Measurements from ENCODE around the gene MTG1. TPM values are rescaled to one million over a fixed set of nuclear protein-coding genes. Genes with fewer than 3 reads are reported as not detected.

The MTG1 gene
- total RNA-seq, 1 donor from 2014 or later, result 44.0 TPM

- Histone ChIP-seq H3K36me3 (ENCODE audit: insufficient read depth, low read length) (no peaks in the 10 kb centered on the region), H3K4me3 (ENCODE audit: insufficient read depth, low read depth, low read length) (no peak overlapping the region), H3K4me2 (ENCODE audit: low read length) (peak overlapping the region; percentile 85), H3K4me1 (ENCODE audit: insufficient read depth, low read length) (peaks cover 9% of the 10 kb centered on the region), H3K9ac (ENCODE audit: low read length) (no peak overlapping the region), H3K79me2 (ENCODE audit: insufficient read depth, low read length) (peaks cover 5% of the 10 kb centered on the region), H4K20me1 (ENCODE audit: insufficient read depth, low read length) (peaks cover 7% of the 10 kb centered on the region), H2AFZ (ENCODE audit: low read depth, low read length) (no peak overlapping the region), H3K9me3 (ENCODE audit: insufficient read depth, low read depth, low read length) (no peaks in the 10 kb centered on the region), H3K27ac (ENCODE audit: low read depth, low read length) (no peak overlapping the region), H3K27me3 (ENCODE audit: insufficient read depth, low read length) (no peaks in the 10 kb centered on the region)
- Mint-ChIP-seq H3K27ac (ENCODE audit: unreplicated experiment) (no peak overlapping the region), H3K27me3 (ENCODE audit: low read depth, unreplicated experiment) (no peaks in the 10 kb centered on the region), H3K9me3 (ENCODE audit: unreplicated experiment) (no peaks in the 10 kb centered on the region), H3K4me3 (ENCODE audit: unreplicated experiment) (peak overlapping the region; percentile 50), H3K36me3 (ENCODE audit: low read depth, unreplicated experiment) (no peaks in the 10 kb centered on the region), H3K4me1 (ENCODE audit: low read depth, unreplicated experiment) (no peaks in the 10 kb centered on the region)
- FAIRE-seq (no peak), DNase-seq (ENCODE audit: low read depth) (no peak)
- TF ChIP-seq EZH2 (IDR thresholded peaks at IDR 0.05; ENCODE audit: insufficient read depth, low read length) (no peak), CTCF (IDR thresholded peaks at IDR 0.05; ENCODE audit: insufficient read depth, low read depth, low read length) (no peak)
Observed at GRCh38 chr10:133355991-133356390, 38.0 kb upstream of the MTG1 start.

GRCh38 chr10:133356549-133357284 lies 37.2 kb upstream of the MTG1 start:
- H3K4me2 ChIP-seq (ENCODE audit: low read length), result peak overlapping the region; percentile 85
- no peak for DNase-seq (ENCODE audit: low read depth)
- H2AFZ ChIP-seq (ENCODE audit: low read depth, low read length), result peak overlapping the region; percentile 87
- no peaks in the 10 kb centered on the region for H3K27me3 ChIP-seq (ENCODE audit: insufficient read depth, low read length)
- no peak for TF ChIP-seq EZH2 (IDR thresholded peaks at IDR 0.05; ENCODE audit: insufficient read depth, low read length)
- TF ChIP-seq CTCF (IDR thresholded peaks at IDR 0.05; ENCODE audit: insufficient read depth, low read depth, low read length), result no peak
- peak overlapping the region; percentile 73 for H3K9ac ChIP-seq (ENCODE audit: low read length)
- Mint-ChIP-seq H3K9me3 (ENCODE audit: unreplicated experiment) (no peaks in the 10 kb centered on the region), H3K27ac (ENCODE audit: unreplicated experiment) (no peak overlapping the region), H3K4me3 (ENCODE audit: unreplicated experiment) (peak overlapping the region; percentile 78), H3K4me1 (ENCODE audit: low read depth, unreplicated experiment) (no peaks in the 10 kb centered on the region), H3K27me3 (ENCODE audit: low read depth, unreplicated experiment) (no peaks in the 10 kb centered on the region), H3K36me3 (ENCODE audit: low read depth, unreplicated experiment) (no peaks in the 10 kb centered on the region)
- H4K20me1 ChIP-seq (ENCODE audit: insufficient read depth, low read length), result peaks cover 7% of the 10 kb centered on the region
- H3K36me3 ChIP-seq (ENCODE audit: insufficient read depth, low read length), result no peaks in the 10 kb centered on the region
- peak overlapping the region; percentile 57 for H3K4me3 ChIP-seq (ENCODE audit: insufficient read depth, low read depth, low read length)
- peaks cover 9% of the 10 kb centered on the region for H3K4me1 ChIP-seq (ENCODE audit: insufficient read depth, low read length)
- no peaks in the 10 kb centered on the region for H3K9me3 ChIP-seq (ENCODE audit: insufficient read depth, low read depth, low read length)
- H3K79me2 ChIP-seq (ENCODE audit: insufficient read depth, low read length), result peaks cover 5% of the 10 kb centered on the region
- no peak for FAIRE-seq
- no peak overlapping the region for H3K27ac ChIP-seq (ENCODE audit: low read depth, low read length)

All from astrocyte (in vitro differentiated cells and primary cell).